OCI-LY3 (cell line): ENCODE results near the gene BAIAP3.
A peak's percentile ranks its signal among the peaks of the same experiment; 100 is the strongest.
"Not testable (repeated sequence)": the region's sequence is repeated elsewhere in the genome, so short reads cannot be mapped to it uniquely, and the experiment has no call there.

Experiments used
- H2AFZ ChIP-seq: fragments of 200-600, 300-600 bp; shearing (Covaris generic); 2 replicates; pipeline ENCODE4 v1.6.0; 2014; ENCODE audit warnings: antibody characterized with exemption, low read depth, low read length
- H3K27ac ChIP-seq: fragments of 200-600, 300-600 bp; sonication (generic); 2 replicates; pipeline ENCODE4 v1.5.1; 2014; ENCODE audit warnings: mild to moderate bottlenecking, low read length, moderate library complexity, mixed read lengths
- H3K27me3 ChIP-seq: fragments of 200-600, 300-600 bp; sonication (generic); 2 replicates; pipeline ENCODE4 v1.6.1; 2014; ENCODE audit warnings: low read depth, low read length, mixed read lengths
- H3K36me3 ChIP-seq: fragments of 200-600, 300-600 bp; sonication (generic); replicated peaks from 2 replicates; pipeline ENCODE3; 2014; ENCODE audit warnings: low read depth, low read length, mixed read lengths
- H3K4me1 ChIP-seq: fragments of 300-600, 200-600 bp; sonication (generic); 2 replicates; pipeline ENCODE4 v1.6.1; 2014; ENCODE audit warnings: low read length, mixed read lengths
- H3K4me2 ChIP-seq: fragments of 200-600, 300-600 bp; sonication (generic); 2 replicates; pipeline ENCODE4 v1.6.1; 2014; ENCODE audit warnings: low read length, mixed read lengths
- H3K4me3 ChIP-seq: fragments of 300-600, 200-600 bp; sonication (generic); 2 replicates; pipeline ENCODE4 v1.5.1; 2014; ENCODE audit warnings: antibody characterized with exemption, mild to moderate bottlenecking, low read length, moderate library complexity
- H3K79me2 ChIP-seq: fragments of 300-600, 200-600 bp; shearing (Covaris generic); 2 replicates; pipeline ENCODE4 v1.6.1; 2014; ENCODE audit warnings: mild to moderate bottlenecking, low read length, mixed read lengths
- H3K9ac ChIP-seq: fragments of 300-600, 200-600 bp; shearing (Covaris generic); 2 replicates; pipeline ENCODE4 v1.6.0; 2014; ENCODE audit warnings: mild to moderate bottlenecking, low read length, moderate library complexity
- H3K9me3 ChIP-seq: fragments of 200-600, 300-600 bp; shearing (Covaris generic); 2 replicates; pipeline ENCODE4 v1.6.1; 2014; ENCODE audit warnings: low read length, mixed read lengths; ENCODE audit not compliant: insufficient read depth
- H4K20me1 ChIP-seq: fragments of 200-600, 300-600 bp; sonication (generic); 2 replicates; pipeline ENCODE4 v1.6.1; 2016; ENCODE audit warnings: low read length, mixed read lengths; ENCODE audit not compliant: insufficient read depth
- CTCF ChIP-seq: fragments of 200-600, 300-600 bp; sonication (generic); IDR thresholded peaks from 2 replicates; pipeline ENCODE4 v1.5.1; 2014; ENCODE audit warnings: antibody characterized with exemption, low read length, low read depth
- EZH2phosphoT487 ChIP-seq: fragments of 200-600 bp; shearing (Covaris generic); IDR thresholded peaks from 2 replicates; pipeline ENCODE4 v1.6.1; 2018; ENCODE audit warnings: antibody characterized with exemption, mixed run types, low read depth

The BAIAP3 gene

GRCh38 chr16:1327619-1327947 lies 5.9 kb upstream of the BAIAP3 start:
- Histone ChIP-seq H4K20me1 (peaks cover 11% of the 10 kb centered on the region; the same call in 1 of the 2 replicates), H3K36me3 (peaks cover 5% of the 10 kb centered on the region), H3K9ac (no peak overlapping the region), H3K9me3 (no peaks in the 10 kb centered on the region), H3K4me2 (no peak overlapping the region), H2AFZ (no peak overlapping the region), H3K27ac (no peak overlapping the region), H3K4me1 (peaks cover 24% of the 10 kb centered on the region), H3K27me3 (no peaks in the 10 kb centered on the region), H3K4me3 (no peak overlapping the region), H3K79me2 (no peaks in the 10 kb centered on the region)
- TF ChIP-seq EZH2phosphoT487 (no peak), CTCF (no peak)

- H3K27me3 ChIP-seq, H3K4me2 ChIP-seq, H3K4me3 ChIP-seq, H2AFZ ChIP-seq, H3K9ac ChIP-seq, H3K9me3 ChIP-seq, H3K27ac ChIP-seq, H3K36me3 ChIP-seq, H3K79me2 ChIP-seq: not testable (repeated sequence)
- Histone ChIP-seq H3K4me1 (peaks cover 24% of the 10 kb centered on the region), H4K20me1 (peaks cover 11% of the 10 kb centered on the region; the same call in 1 of the 2 replicates)
These were observed 5.3 kb upstream of the BAIAP3 start for GRCh38 chr16:1328136-1328535.

- not testable (repeated sequence) for H3K4me3 ChIP-seq, H3K4me2 ChIP-seq, H3K9me3 ChIP-seq, H4K20me1 ChIP-seq, H3K27me3 ChIP-seq, H2AFZ ChIP-seq, H3K9ac ChIP-seq, H3K36me3 ChIP-seq, H3K79me2 ChIP-seq, H3K27ac ChIP-seq
- peaks cover 24% of the 10 kb centered on the region for H3K4me1 ChIP-seq
These were observed 4.5 kb upstream of the BAIAP3 start for GRCh38 chr16:1328961-1329360.

- Histone ChIP-seq H3K4me1 (peaks cover 29% of the 10 kb centered on the region), H3K9me3 (no peaks in the 10 kb centered on the region), H3K4me2 (no peak overlapping the region), H3K27me3 (0 out of 2 replicates have a peak, but pooled peaks cover 4% of the 10 kb centered on the region), H4K20me1 (no peaks in the 10 kb centered on the region; the same call in 1 of the 2 replicates), H3K79me2 (no peaks in the 10 kb centered on the region), H2AFZ (no peak overlapping the region), H3K4me3 (no peak overlapping the region), H3K9ac (no peak overlapping the region), H3K36me3 (peaks cover under 1% of the 10 kb centered on the region), H3K27ac (no peak overlapping the region)
- TF ChIP-seq EZH2phosphoT487 (no peak), CTCF (peak; percentile 45)
These were observed 3.1 kb upstream of the BAIAP3 start for GRCh38 chr16:1330260-1330914.

- Histone ChIP-seq H3K4me1 (peaks cover 27% of the 10 kb centered on the region), H3K4me2 (peak overlapping the region; percentile 42), H3K9ac (no peak overlapping the region), H3K4me3 (peak overlapping the region; percentile 16; the same call in 1 of the 2 replicates), H3K79me2 (no peaks in the 10 kb centered on the region), H3K36me3 (no peaks in the 10 kb centered on the region), H3K27ac (no peak overlapping the region), H3K9me3 (no peaks in the 10 kb centered on the region), H4K20me1 (no peaks in the 10 kb centered on the region), H2AFZ (no peak overlapping the region), H3K27me3 (peaks cover 8% of the 10 kb centered on the region; the same call in 1 of the 2 replicates)
- TF ChIP-seq EZH2phosphoT487: no peak
These were observed 2.3 kb upstream of the BAIAP3 start for GRCh38 chr16:1330931-1331711.
